Measurements from ENCODE around the gene ASTN2.

ASTN2 gene

DNA sequence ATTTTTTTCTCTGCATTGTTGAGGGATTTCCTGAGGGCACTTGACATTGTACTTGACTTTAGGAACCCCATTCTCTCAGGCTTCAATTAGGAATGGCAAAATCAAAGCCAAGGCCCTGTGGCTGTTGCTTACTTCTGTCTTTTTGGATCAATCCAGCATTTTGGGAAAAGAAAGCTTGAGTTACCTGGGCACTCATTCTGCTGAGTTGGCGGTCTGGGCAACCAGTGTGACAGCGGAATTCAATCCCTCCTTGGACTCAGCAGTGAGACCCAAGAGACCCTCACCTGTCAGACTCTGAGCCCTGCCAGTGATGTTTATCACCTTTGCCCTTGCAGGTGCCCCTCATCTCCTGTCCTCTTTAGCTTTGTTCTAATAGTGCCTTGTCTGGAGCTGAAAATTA lies 1036.0 kb downstream of the ASTN2 start:
- DNase-seq (ENCODE audit: insufficient read length, low spot score) (no peak), FAIRE-seq (no peak)
- TF ChIP-seq POLR2A (IDR thresholded peaks at IDR 0.05; ENCODE audit: low read depth, low read length): no peak

- peak; percentile 99 for FAIRE-seq
- TF ChIP-seq POLR2A (IDR thresholded peaks at IDR 0.05; ENCODE audit: low read depth, low read length): no peak
- DNase-seq (ENCODE audit: insufficient read length, low spot score): peak; percentile 96
Measured at GRCh38 chr9:116377179-116377798, 1037.6 kb downstream of the ASTN2 start.
